DMS79 (cell line): ENCODE results near the gene POC1A.
"Not testable (repeated sequence)": the region's sequence is repeated elsewhere in the genome, so short reads cannot be mapped to it uniquely, and the experiment has no call there.

Experiments
- DNase-seq: peaks from one replicate; lab custom pipeline; 2025; lab: John Stamatoyannopoulos, UW

The POC1A gene

DNA sequence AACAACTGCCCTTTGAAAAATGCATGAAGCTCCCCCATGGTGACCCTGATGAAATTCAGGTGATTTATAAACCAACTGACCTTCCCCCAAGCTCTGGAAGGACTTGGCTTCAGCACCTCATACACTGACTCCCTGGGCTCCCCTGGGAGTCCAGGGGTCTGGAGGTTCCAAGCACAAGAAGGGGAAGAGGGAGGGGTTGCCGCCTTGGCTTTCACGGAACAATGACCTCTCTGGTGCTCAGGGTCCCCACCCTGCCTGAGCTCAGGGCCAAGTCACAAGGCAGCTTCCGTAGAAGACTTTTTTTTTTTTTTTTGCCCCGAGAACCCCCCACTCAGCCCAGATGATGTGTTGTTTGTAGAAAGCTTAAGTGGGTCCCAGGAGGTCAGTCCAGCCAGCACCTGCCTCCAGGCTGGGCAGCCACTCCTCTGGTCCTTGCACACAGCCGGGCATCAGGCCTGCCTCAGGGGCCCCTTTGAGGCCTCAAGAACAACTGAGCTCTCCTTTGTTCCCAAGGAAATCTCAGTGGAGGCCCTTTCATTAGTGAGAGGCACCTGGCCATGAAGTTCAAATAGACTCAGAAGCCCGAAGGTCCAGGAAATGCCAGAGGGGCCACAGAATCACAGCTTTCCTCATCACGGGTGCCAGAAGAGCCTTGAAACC lies 29.7 kb upstream of the POC1A start:
- DNase-seq: no peak

DNA sequence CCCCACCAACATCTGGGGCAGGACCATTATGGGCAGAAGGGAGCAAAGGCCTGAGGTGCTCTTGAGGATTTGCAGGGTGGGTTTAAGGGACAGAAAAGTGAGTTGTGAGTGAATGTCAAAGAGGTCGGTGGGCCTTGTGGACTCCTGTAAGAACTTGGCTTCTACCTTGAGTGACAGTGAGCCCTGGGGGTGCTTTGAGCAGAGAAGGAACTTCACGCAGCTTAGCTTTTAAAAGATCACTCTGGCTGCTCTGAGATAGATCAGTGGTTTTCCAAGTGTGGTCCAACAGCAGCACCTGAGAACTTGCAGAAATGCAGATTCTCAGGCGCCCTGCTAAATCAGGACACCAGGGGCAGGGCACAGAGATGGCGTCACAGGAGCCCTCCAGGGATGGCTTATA lies 28.5 kb upstream of the POC1A start:
- no peak for DNase-seq

DNA sequence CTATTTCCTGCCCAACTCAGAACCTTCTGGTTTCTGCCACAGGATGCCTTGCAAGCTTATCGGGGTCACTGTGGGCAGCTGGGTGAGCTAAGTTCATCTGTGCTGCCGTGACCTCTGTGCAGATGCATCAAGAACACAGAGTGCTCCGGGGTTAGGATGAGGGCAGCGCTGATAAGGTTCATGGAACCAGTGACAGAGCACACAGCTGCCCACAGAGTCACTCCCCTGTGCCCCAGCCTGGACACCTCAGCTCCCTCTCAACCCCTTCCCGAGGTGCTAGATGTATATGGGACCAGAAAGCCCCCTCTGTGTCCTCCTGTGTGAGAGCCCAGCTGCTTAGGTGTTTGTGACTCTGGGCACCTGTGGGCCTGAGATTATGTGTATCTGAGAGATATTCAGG lies 28.0 kb upstream of the POC1A start:
- DNase-seq: no peak

DNA sequence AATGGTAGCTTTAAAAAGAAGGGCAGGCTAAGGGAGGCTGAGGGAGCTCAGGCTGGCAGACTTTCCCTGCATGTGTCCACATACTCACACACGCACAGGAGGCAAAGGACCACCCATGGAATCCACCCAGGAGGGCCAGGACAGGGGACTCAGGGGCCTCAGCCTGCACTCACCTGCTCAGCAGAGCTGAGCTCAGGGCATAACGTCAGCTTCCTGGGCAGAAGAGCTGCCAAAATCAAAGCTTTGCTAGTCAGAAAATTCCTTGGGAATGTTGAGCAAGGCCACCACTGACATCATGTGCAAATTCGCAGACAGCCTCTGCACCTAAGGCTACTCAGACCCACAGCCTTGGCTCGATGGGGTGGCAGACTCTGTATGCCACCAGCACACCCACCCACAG lies 27.3 kb upstream of the POC1A start:
- no peak for DNase-seq

DNA sequence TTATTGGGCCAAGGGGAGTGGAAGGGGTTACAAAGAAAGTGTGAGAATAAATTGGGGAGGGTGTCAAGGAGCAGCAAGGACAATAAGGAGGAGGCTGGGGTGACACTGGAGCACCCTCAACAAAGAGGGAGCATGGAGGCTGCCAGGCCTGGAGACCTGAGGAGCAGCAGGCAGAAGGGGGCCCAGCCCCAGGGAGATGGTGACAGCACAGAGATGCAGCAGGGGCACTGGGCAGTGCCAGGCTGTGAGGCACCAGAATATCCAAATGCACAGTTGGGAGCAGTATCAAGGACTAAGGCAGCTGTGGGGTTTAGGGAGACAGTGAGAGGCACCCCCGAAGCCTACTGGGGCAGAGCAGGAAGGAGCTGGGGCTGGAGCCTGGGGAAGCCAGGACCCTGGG lies 24.3 kb upstream of the POC1A start:
- DNase-seq: no peak

DNA sequence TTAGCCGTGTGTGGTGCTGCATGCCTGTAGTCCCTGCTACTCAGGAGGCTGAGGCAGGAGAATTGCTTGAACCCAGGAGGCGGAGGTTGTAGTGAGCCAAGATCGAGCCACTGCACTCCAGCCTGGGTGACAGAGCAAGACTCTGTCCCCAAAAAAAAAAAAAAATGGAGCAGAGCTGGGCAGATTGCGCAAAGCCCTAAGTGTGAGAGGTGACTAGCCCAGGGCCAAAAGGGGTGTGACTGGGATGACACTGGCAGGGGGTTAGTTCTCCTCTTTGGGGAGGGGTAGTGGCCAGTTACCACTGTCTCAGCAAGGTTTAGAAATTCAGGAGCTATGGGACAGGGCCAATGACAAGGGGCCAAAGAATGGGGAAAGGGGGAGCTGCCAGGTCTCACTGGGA lies 23.9 kb upstream of the POC1A start:
- DNase-seq: not testable (repeated sequence)

DNA sequence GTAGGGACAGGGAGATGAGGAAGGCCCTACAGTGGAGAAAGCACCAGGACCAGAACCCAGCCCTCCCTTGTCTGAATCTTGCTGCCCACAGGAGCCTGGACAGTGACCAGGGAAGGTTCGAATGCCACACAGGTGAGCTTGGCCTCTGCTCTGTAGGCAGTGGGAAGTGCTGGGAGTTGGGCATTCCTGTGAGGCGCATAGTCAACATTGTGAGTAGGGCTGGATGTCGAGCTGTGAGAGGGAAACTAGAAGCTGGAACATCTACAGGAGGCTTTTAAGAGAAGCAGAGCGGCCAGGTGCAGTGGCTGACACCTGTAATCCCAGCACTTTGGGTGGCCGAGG lies 23.4 kb upstream of the POC1A start:
- DNase-seq: no peak

DNA sequence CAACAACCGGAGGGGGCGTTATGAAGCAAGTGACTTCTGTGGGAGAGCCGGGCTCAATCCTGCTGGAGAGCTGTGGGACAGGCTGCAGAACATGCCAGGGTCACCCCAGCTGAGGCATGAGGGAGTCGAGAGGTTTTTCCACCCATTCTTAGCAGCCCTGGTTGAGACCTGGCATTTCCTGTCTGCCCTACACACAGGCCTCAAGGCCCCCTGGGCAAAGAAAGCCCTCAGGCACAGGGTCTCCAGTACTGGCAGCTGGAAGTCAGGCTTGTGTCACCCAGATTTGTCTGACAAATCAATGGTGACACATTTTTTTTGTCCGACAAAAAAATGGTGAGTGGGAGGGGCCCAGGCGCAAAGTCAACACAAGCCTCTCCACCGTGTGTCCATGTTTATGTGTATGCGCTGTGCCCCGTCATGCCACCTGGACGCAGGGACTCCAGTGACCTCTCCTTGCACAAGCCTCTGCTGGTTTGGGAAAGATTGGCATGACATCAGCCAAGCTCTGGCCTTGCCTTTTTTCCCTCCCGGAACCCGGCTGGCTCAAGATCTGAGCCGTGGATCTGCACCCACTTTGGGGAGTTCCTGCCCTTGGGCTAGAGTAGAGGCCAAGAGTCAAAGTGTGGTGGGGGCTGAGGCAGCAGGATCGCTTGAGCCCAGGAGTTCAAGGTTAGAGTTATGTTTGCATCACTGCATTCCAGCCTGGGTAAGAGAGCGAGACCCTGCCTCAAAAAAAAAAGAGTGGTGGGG lies 22.9 kb upstream of the POC1A start:
- DNase-seq: no peak

DNA sequence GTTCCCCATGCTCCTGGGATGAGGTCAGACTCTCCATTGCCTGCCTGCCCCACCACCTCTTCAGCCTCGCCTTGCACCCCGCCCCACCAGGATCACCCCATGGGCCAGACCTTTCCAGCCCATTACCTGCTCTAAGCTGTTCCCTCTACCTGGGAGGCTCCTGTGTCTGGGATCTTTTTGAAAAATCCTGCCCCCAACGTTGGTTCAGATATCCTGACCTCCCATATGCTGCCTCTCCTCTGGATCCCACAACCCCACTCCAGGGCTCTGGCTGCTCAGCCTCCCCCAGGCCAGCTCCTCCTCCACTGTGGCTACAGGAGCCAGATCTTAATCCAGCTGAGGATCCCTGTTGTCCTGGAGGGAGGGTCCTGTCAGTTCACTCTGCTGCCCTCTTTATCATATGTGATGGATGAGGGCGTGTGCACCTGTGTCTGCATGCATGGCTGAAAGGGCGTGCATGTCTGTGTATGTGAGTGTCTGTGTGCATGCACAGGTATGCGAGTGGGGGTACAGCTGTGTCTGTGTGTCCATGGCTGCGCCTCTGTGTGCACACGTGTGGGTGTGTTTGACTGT lies 22.0 kb upstream of the POC1A start:
- no peak for DNase-seq

DNA sequence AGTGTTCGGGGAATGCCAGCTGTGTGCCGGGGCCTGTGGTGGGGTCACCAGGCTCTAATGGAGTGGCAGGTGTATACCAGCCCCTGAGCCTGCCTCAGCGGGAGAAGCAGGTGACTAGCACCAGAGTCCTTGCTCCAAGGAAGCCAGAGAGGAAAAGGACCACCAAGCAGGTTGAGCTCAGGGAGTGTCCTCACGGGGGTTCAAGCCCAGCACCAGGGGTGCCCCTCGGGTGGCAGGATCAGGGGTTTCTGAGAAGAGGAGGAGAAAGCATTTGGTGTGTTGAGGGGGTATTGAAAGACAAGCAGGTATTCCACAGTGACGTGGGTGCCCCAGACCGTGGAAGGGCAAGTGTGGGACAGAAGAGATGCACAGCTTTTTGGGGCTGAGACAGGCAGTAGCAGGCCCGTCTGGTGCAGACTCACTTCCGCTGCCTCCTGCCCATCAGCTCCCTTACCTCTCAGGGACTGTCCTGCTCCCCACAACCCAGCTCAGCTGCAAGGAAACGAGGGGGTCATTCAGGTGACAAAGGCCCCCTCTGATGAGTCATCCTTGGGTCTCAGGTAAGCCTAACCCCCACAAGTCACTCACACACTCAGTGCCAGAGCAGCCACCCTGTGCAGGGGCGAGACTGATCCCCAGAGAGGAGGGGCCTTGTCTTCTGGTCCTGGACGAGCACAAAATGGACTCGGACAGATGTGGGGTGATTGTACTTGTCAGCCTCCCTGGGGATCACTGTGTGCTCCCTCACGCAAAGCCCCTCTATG lies 21.4 kb upstream of the POC1A start:
- DNase-seq: no peak

DNA sequence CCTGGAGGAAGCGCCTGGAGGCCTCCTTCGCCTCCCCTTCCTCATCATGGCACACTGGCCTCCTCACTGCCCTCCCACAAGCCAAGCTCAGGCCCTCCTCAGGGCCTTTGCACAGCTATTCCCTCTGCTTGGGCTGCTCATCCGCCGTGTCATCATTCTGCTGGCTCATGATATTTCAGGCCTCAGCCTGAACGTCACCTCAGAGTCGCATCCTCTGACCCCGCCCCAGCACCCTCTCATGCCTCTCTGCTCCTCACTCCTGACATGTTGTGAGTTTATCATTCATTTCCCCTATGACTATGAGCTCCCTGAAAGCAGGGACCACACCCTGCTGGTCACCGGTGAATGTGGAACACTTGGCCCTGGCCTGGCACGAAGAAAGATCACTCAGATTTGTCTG lies 20.7 kb upstream of the POC1A start:
- no peak for DNase-seq

DNA sequence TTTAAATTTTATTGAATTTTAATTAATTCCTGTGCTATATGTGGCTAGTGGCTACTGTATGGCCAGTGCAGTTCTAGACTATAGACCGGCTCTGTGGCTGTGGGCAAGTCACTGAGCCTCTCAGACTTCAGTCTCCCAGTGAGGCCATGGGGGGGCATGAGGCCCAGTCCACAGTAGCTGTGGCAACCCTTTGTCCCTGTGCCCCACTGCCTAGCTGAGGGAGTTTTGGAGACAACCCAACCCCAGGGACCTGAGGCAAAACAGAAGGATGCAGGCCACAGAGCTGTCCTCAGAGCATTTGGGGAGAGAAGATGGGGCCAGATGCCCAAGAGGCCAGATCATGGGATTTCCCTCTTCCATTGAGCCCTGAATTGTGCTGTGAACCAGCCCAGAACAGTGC lies 18.9 kb upstream of the POC1A start:
- DNase-seq: no peak

DNA sequence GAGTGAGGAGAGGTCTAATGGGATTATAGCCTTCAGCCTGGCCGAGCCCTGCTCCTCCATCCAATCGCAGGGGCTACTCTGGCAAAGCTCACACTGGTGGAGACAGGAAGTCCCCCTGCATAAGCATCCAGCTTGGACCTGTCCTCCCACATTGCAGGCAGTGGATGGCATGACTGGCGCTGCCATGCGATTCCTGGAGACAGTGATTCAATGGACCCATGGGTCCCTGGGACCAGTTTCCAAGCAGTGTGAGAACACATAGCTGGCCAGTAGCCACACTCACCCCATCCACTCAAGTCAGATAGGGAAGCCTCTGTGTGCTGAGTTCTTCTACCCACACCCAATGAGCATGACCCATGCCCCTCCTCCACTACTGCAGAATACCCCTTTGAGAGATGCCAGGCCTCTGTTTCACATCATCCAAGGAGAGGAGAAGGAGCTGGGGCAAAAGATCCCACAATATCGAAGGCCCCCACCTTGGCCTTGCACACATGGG lies 18.1 kb upstream of the POC1A start:
- DNase-seq: no peak

DNA sequence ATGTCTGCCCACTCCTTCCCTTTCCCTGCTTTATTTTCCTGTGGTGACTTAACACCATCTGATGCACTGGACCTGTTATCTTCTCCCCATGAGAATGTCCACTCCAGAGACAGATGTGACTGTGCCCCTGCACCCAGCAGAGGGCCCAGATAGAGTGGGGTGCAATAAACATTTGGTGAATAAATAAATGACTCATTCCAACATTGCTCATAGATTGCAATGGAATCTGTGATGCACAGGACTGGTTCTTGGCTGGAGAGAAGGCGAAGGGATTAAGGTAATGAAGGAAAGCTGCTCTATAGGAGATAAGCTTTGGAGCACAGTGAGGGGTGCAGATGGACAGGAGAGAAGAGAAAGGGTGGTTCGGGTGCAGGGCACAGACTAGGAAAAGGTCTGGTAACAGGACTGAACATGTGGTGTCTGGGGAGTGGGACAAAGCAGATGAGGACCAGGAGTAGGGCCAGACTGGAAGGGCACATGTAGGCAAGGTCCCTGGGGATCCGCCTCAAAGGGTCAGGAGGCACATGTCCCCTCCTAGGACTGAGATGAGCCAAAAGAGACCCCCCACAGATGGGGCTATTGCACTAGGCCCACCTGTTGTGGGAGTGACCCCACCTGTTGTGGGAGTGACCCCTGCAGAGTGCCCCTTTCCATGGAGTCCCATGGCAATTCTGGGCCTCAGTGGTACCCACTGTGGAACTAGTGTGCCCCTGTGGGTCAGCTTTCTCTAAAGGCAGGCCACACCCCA lies 17.5 kb upstream of the POC1A start:
- DNase-seq: no peak

DNA sequence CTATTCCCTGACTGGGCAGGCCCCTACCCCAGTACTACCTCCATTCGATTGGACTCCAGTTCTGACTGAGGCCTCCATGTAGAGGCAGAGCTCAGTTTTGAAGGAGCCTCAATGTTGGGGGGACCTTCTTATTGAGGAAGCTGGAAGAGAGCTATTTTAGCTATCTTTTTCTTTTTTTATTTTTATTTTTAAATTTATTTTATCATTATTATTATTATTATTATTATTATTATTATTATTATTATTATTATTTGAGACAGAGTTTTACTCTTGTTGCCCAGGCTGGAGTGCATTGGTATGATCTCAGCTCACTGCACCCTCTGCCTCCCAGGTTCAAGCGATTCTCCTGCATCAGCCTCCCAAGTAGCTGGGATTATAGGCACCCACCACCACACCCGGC lies 16.0 kb upstream of the POC1A start:
- DNase-seq: not testable (repeated sequence)

DNA sequence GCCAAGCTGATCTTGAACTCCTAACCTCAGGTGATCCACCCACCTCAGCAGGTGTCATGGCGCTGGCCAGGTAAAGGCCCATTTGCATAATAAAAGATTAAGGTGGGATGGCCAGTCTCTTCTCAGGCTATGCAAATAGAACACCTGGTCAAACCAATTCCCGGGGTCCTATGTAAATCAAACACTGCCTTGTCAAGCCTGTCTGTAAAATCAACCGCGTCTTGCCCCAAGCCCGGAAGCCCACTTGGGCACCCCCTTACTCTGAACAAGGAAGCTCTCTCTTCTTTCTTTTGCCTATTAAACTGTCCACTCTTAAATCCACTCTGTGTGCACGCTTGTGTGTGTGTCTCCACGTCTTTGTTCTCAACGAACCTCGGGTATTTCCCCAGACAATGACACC lies 13.0 kb upstream of the POC1A start:
- DNase-seq: no peak

DNA sequence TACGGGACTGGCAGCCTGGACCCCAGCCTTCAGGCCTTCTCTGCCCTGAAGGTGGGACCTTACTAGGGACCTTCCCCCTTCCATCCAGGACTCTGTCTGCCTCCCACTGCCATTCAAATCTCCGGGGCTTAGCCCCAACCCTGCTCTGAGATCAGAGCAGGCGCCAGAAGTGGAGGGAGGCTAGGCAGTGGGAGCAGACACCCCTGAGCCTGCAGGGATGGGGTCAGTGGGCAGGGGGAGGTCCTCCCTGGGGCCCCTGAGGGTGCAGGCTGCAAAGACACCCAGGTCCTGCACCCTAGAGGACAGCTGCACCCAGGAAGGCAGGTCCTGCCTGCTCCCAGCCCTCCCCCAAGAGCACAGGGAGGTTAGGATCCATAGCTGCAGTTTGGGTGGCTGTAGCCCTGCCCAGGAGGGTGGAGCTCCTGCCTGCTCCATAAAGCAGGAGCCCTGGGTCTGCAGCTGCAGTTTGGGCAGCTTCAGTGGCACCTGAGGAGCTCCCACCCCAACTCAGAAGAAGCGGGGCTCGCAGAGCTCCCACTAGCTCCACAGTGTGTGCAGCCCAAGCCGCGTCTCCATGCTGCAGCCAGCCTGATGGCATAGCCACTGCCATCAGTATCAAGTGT lies 8.1 kb upstream of the POC1A start:
- DNase-seq: no peak

DNA sequence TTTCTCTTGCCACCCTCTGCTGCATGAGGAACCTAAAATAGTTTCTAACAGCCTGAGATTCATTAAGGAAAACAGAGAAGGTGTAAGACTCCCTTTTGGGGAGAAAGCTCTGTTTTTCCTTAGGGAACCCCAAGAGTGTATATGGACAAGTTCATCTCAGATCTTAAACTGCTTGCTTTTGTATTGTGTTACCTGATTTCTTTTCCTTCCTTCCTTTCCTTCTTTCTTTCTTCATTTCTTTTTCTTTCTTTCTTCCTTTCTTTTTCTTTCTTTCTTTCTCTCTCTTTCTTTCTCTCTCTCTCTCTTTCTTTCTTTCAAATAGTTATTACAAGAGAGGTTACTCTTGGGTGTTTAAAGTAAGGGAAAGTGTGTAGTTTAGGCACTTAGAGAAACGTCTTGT lies 5.3 kb upstream of the POC1A start:
- DNase-seq: no peak

DNA sequence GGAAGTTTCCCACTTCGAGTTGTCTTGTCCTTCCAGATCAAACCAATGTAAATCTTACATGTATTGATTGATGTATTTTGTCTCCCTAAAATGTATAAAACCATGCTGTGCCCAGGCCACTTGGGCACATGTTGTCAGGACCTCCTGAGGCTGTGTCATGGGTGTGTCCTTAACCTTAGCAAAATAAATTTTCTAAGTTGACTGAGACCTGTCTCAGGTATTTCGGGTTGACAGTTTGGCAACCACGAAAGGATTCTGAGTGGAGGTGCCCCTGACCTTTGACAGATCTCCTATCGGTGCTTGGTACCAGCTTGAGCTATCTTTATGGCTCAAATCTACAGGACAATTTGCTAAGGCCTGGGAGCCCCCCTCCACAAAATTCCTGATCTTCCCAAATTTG lies 1.7 kb upstream of the POC1A start:
- no peak for DNase-seq

DNA sequence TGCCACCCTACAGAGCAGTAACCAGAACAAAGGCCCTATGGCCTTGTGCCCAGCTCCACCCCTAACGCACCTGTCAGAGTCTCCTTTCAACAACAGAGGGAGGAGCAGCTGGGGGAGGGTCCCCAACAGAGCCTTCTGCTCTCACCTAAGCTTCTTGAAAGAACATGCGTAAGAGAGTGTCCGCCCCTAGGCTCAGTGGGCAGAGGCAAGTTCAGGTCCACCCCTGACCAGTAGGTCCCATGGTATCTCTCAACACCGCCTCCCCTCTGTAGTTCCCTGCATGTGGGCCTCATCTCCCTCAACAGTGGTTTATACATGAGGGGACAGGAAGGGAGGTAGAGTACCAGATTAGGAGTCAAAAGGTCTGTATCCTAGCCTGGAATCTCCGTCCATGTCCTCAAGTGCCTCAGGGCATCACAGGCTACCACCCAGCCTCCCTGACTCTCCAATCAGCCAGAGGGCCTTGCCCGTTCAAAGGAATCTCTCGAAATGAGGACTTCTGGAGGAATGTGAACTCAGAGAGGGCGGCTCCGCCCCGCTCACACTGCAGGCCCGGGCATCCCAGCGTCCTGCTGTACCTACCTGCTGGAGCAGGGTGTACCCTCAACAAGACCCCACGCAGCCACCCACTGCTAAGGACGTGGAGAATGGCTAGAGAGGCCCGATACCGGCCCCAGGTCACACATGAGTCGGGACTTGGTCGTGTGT lies 680 bp downstream of the POC1A start:
- peak; percentile 41 for DNase-seq

DNA sequence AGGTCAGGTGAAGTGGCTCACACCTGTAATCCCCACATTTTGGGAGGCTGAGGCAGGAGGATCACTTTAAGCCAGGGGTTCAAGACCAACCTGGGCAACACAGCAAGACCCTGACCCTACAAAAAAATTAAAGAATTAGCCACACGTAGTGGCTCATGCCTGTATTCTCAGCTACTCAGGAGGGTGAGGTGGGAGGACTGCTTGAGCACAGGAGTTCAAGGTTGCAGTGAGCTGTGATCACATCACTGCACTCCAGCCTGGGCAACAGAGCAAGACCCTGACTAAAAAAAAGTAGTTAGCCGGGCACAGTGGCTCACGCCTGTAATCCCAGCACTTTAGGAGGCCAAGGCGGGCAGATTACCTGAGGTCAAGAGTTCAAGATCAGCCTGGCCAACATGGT lies 2.2 kb downstream of the POC1A start:
- DNase-seq: not testable (repeated sequence)
